Lung (tissue), 12 donors: ENCODE results near the gene NPEPL1. TPM values are rescaled to one million over a fixed set of nuclear protein-coding genes. Genes with fewer than 3 reads are reported as not detected.

Source experiments
- ATAC-seq: fragments of 200-7000 bp; cut with Tn5 transposase; one replicate; pipeline ENCODE4 v1.9.1; 2020; ENCODE audit warnings: moderate number of reproducible peaks; ENCODE audit not compliant: insufficient read depth, low FRiP score
- DNase-seq, 3 donors: peaks; one replicate each; pipeline ENCODE4 v3.0.0-alpha.2; 2013 to 2017
- H3K27ac ChIP-seq, 2 donors: one replicate each; pipeline ENCODE4 v1.5.1; 2013; ENCODE audit warnings: mild to moderate bottlenecking in 2 of 2, moderate library complexity in 2 of 2, control low read depth in 1 of 2, inconsistent platforms in 1 of 2, low read depth in 1 of 2, low read length in 1 of 2
- H3K27me3 ChIP-seq, 3 donors: one replicate each; pipeline ENCODE4 v1.5.1; 2013; ENCODE audit warnings: low read length in 2 of 3; ENCODE audit not compliant: control insufficient read depth in 3 of 3, insufficient read depth in 3 of 3
- H3K36me3 ChIP-seq, 4 donors: one replicate each; pipeline ENCODE4 v1.5.1; 2013; ENCODE audit warnings: low read length in 4 of 4, mild to moderate bottlenecking in 1 of 4, moderate library complexity in 1 of 4; ENCODE audit not compliant: control insufficient read depth in 4 of 4, insufficient read depth in 4 of 4
- H3K4me1 ChIP-seq, 5 donors: one replicate each; pipeline ENCODE4 v1.5.1; 2013; ENCODE audit warnings: low read length in 5 of 5, mild to moderate bottlenecking in 2 of 5, moderate library complexity in 1 of 5; ENCODE audit not compliant: control insufficient read depth in 5 of 5, insufficient read depth in 5 of 5
- H3K4me3 ChIP-seq: one replicate; pipeline ENCODE4 v1.5.1; 2013; ENCODE audit warnings: mild to moderate bottlenecking, control low read depth, moderate library complexity
- H3K9ac ChIP-seq, 2 donors: one replicate each; pipeline ENCODE4 v1.5.1; 2013; ENCODE audit warnings: low read length in 2 of 2, control low read depth in 1 of 2; ENCODE audit not compliant: insufficient read depth in 1 of 2
- H3K9me3 ChIP-seq, 4 donors: one replicate each; pipeline ENCODE4 v1.5.1; 2013; ENCODE audit warnings: low read length in 3 of 4, mild to moderate bottlenecking in 1 of 4, moderate library complexity in 1 of 4; ENCODE audit not compliant: control insufficient read depth in 4 of 4, insufficient read depth in 3 of 4
- WGBS, 2 donors: extraction: QIAGEN DNeasy Blood & Tissue Kit; methylation state at CpG; one replicate each; pipeline ENCODE4 v1.1.7; 2013; 5-methylcytosine and 5-hydroxymethylcytosine counted together
- polyA plus RNA-seq, 2 donors: library from polyadenylated mRNA; stranded (reverse); fragments of 200-250 nt; gene quantifications; one replicate each; pipeline ENCODE4 v1.2.1, GENCODE V29; 2013
- total RNA-seq, 2 donors: library from RNA; depleted of rRNA in 1 of 2; stranded (reverse); fragments of >200 nt in 1 of 2; gene quantifications; one replicate each; pipeline ENCODE4 v1.2.1, GENCODE V29; 2014 to 2021
- TF ChIP-seq, protein P1 (sequence below): IDR thresholded peaks from 2 replicates; pipeline ENCODE4 v1.5.1; 2012; ENCODE audit warnings: mild to moderate bottlenecking; ENCODE audit errors: control extremely low read depth, extremely low read depth
- donor health status: control.
- donor health status: control.
- donor health status: Bipolar disorder and iron deficiency.
- donor health status: healthy.
- donor health status: DM: yes; HTN: yes; CAD: no.

Gene NPEPL1
- total and polyA plus RNA-seq, 4 donors = 24.3 to 46.2 (median 41.2) TPM

DNA sequence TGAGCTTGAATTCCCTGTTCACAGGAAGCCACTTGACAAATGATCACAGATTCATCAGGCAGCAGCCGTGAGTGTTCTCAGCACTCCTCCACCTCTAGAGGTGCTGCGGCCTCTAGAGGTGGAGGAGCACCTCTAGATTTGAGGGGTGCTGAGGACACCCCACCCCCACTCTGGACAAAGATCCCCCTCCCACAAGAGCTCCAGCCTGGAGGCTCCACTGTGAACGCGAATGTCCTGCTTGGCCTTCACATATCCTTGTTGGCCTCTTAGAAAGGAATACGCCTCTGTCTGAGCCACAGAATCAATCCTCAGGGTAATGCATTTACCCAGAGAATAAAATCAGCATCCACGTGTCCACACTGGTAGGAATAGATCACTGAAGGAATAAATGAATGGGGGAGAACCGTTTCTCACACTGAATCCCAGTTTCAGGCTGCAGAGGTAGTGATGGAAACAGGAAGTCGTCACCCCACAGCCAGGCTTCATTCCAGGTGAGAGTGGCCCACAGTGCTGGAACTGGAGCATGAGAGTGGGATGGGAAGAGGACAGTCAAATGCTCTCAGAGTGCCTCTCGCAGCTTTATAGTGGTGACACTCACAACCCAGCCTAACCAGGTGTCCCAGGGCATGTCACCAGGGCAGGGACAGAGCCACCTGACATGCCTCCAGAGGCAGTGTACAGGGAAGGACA is 16.6 kb downstream of the NPEPL1 start:
- Histone ChIP-seq H3K27me3 (no peaks in the 10 kb centered on the region), H3K9ac (no peak overlapping the region), H3K27ac (no peak overlapping the region), H3K36me3 (peaks cover under 1 to 18% (median 3%) of the 10 kb centered on the region in 4 donors), H3K4me1 (no peaks in the 10 kb centered on the region), H3K9me3 (no peaks in the 10 kb centered on the region), H3K4me3 (no peak overlapping the region)
- TF ChIP-seq, protein P1, sequence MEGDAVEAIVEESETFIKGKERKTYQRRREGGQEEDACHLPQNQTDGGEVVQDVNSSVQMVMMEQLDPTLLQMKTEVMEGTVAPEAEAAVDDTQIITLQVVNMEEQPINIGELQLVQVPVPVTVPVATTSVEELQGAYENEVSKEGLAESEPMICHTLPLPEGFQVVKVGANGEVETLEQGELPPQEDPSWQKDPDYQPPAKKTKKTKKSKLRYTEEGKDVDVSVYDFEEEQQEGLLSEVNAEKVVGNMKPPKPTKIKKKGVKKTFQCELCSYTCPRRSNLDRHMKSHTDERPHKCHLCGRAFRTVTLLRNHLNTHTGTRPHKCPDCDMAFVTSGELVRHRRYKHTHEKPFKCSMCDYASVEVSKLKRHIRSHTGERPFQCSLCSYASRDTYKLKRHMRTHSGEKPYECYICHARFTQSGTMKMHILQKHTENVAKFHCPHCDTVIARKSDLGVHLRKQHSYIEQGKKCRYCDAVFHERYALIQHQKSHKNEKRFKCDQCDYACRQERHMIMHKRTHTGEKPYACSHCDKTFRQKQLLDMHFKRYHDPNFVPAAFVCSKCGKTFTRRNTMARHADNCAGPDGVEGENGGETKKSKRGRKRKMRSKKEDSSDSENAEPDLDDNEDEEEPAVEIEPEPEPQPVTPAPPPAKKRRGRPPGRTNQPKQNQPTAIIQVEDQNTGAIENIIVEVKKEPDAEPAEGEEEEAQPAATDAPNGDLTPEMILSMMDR = no peak
- DNase-seq = peak in 1 of 3 donors; percentile 8
- no peak for ATAC-seq
- 85 to 87% methylated on average over 9 of the region's 9 CpGs for WGBS, 2 donors

DNA sequence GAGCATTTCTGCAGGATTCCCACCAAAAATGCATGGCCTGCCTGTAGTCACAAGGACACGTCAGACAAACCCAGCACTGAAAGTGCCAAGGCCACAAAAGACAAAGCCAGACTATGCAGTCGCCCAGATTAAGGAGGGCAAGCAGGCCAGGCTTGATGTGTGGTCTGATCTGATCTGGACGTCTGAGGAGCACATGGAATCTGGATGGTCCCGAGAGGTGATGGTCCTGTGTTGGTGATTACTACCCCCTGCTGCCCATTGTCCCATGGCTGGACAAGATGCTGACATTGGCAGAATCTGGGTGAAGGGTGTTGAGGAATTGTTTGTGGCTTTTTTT is 17.1 kb downstream of the NPEPL1 start:
- DNase-seq (no peak), ATAC-seq (no peak)
- Histone ChIP-seq H3K27me3 (no peaks in the 10 kb centered on the region), H3K4me1 (no peaks in the 10 kb centered on the region), H3K36me3 (peaks cover 0 to 17% (median 1%) of the 10 kb centered on the region in 4 donors), H3K27ac (no peak overlapping the region), H3K4me3 (no peak overlapping the region), H3K9ac (no peak overlapping the region), H3K9me3 (no peaks in the 10 kb centered on the region)
- 92 to 94% methylated on average over 4 of the region's 4 CpGs for WGBS, 2 donors
- TF ChIP-seq, protein P1 = no peak

DNA sequence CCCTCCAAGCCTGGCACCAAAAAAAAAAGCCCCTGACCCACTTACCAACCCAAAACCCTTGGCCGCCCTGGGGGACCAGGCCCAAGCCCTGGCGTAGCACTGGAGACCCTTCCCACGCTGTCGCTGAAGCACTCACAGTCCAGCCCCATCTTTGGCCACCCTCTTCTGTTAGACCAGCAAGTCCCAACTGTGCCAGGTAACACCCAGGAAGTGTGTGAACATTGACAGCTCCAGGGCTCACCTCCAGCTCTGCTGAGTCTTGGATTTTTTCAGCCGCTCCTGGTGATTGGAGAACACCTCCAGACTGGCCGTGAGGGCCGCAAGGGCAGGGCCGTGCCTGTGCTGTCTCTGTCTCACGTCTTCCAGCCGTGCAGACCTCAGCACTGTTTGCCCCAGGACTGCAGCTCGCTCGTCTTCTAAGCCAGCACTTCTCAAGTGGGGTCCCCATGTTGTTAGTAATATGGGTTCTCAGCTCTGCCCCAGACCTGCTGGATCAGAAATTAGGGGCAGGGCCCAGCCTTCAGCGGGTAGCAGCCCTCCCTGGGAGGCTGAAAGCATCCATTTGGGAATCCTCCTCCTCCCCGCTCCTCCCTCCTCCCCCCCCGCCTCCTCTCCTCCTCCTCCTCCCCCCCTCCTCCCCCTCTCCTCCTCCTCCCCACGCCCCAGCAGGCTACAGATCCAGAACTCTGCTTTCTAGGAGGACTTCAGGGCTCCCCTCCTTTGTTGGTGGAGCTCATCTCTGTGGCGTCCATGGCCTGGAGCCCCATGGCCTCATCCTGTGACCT is 18.1 kb downstream of the NPEPL1 start:
- TF ChIP-seq, protein P1 = no peak
- peaks cover 0 to 15% (median 0%) of the 10 kb centered on the region in 4 donors for H3K36me3 ChIP-seq
- ATAC-seq (no peak), DNase-seq (peak in 1 of 3 donors; percentile 9)
- H3K9me3 ChIP-seq = no peaks in the 10 kb centered on the region
- no peak overlapping the region for H3K4me3 ChIP-seq
- WGBS, 2 donors = 83 to 89% methylated on average over 14 to 16 of the region's 17 CpGs
- no peaks in the 10 kb centered on the region for H3K27me3 ChIP-seq
- H3K4me1 ChIP-seq = no peaks in the 10 kb centered on the region
- no peak overlapping the region for H3K9ac ChIP-seq
- no peak overlapping the region for H3K27ac ChIP-seq
